ENCODE measurements around the gene LHFPL6.

- no peak for TF ChIP-seq EP300 (IDR thresholded peaks at IDR 0.05)
- no peak for TF ChIP-seq CTCF (IDR thresholded peaks at IDR 0.05)
- TF ChIP-seq POLR2A (IDR thresholded peaks at IDR 0.05) = no peak
Observed at GRCh38 chr13:39347926-39348901, 254.8 kb downstream of the LHFPL6 start.
